Keratinocyte (primary cell): ENCODE results near the gene RPA1.

Experiments
- CTCF ChIP-seq, 3 experiments: IDR thresholded peaks in 1 of 3; conservative IDR thresholded peaks in 1 of 3; optimal IDR thresholded peaks in 1 of 3; 2 replicates in 2 of 3; 3 replicates in 1 of 3; pipeline versions ENCODE3 to v1.5.1; 2011; ENCODE audit warnings: low read length in 3 of 3, mild to moderate bottlenecking in 3 of 3, moderate library complexity in 2 of 3, control low read depth in 1 of 3, inconsistent platforms in 1 of 3; ENCODE audit not compliant: insufficient read depth in 2 of 3; ENCODE audit errors: extremely low read depth in 1 of 3
- EZH2 ChIP-seq: IDR thresholded peaks from one replicate; pipeline ENCODE4 v1.6.1; 2012; ENCODE audit warnings: inconsistent platforms, mild to moderate bottlenecking, low read length, moderate library complexity

DNA sequence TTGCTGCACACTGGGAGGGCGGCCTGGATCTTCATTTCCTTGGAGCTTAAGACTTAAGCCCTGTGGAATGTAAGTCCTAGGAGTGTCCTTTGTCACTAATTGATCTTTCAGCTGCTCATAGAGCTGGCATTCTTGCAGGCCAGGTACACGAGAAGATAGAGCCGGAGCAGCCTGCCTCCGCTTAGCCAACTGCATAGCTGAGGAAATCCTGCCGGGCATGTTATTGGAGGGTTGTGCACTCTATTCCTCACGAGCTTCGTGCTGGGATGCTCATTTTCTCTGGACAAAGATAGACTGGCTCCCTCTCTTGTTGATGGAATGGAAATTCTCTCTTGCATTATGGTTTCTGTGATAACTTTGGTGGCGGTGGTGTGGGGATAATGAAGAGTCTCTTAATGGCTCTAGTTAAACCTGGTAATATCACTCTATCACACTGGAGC lies 76.9 kb downstream of the RPA1 start:
- no peak for TF ChIP-seq CTCF (optimal IDR thresholded peaks at IDR 0.05 in 1 of 3, IDR thresholded peaks at IDR 0.05 in 1 of 3, conservative IDR thresholded peaks at IDR 0.05 in 1 of 3; ENCODE audit: extremely low read depth in 1 of 3, insufficient read depth in 2 of 3, low read length in 3 of 3)
- TF ChIP-seq EZH2: peak; percentile 27
